ENCODE measurements around the gene PGS1.
A peak's percentile ranks its signal among the peaks of the same experiment; 100 is the strongest.

PGS1 gene

GRCh38 chr17:78438694-78439325 lies 60.4 kb downstream of the PGS1 start:
- no peak overlapping the region for H3K4me3 Mint-ChIP-seq
- DNase-seq = no peak
- H3K27me3 Mint-ChIP-seq = no peaks in the 10 kb centered on the region
- peak overlapping the region; percentile 59 to 67 for H3K27ac Mint-ChIP-seq
- peaks cover 7 to 8% of the 10 kb centered on the region in 2 donors for H3K4me1 Mint-ChIP-seq (ENCODE audit: low read depth in 2 of 2)
- H3K9me3 Mint-ChIP-seq = peaks cover 0 to 2% of the 10 kb centered on the region in 2 donors
- peak; percentile 16 for ATAC-seq (replicated peaks)
- peaks cover 16% of the 10 kb centered on the region for H3K36me3 Mint-ChIP-seq (ENCODE audit: insufficient read depth)

- ATAC-seq (replicated peaks) (no peak), DNase-seq (no peak)
- H3K4me3 Mint-ChIP-seq = no peak overlapping the region
- peak overlapping the region in 1 of 2 donors; percentile 29 for H3K27ac Mint-ChIP-seq
- H3K36me3 Mint-ChIP-seq (ENCODE audit: insufficient read depth) = peaks cover 14% of the 10 kb centered on the region
- H3K9me3 Mint-ChIP-seq = peaks cover 0 to 2% of the 10 kb centered on the region in 2 donors
- H3K4me1 Mint-ChIP-seq (ENCODE audit: low read depth in 2 of 2) = peaks cover 0 to 5% of the 10 kb centered on the region in 2 donors
- H3K27me3 Mint-ChIP-seq = peaks cover 0 to 6% of the 10 kb centered on the region in 2 donors
Measured at GRCh38 chr17:78441271-78441971, 63.0 kb downstream of the PGS1 start.

- DNase-seq (no peak), ATAC-seq (replicated peaks) (peak; percentile 63)
- Mint-ChIP-seq H3K27ac (no peak overlapping the region), H3K4me3 (no peak overlapping the region), H3K9me3 (peaks cover 0 to 2% of the 10 kb centered on the region in 2 donors), H3K4me1 (ENCODE audit: low read depth in 2 of 2) (peaks cover 0 to 3% of the 10 kb centered on the region in 2 donors), H3K27me3 (peaks cover 0 to 8% of the 10 kb centered on the region in 2 donors), H3K36me3 (ENCODE audit: insufficient read depth) (peaks cover 13% of the 10 kb centered on the region)
Measured at GRCh38 chr17:78442648-78443218, 64.3 kb downstream of the PGS1 start.

- H3K4me3 Mint-ChIP-seq = no peak overlapping the region
- DNase-seq (no peak), ATAC-seq (replicated peaks) (no peak)
- H3K36me3 Mint-ChIP-seq (ENCODE audit: insufficient read depth) = no peaks in the 10 kb centered on the region
- H3K27ac Mint-ChIP-seq = no peak overlapping the region
- H3K27me3 Mint-ChIP-seq = peaks cover 0 to 8% of the 10 kb centered on the region in 2 donors
- H3K9me3 Mint-ChIP-seq = no peaks in the 10 kb centered on the region
- peaks cover 0 to 2% of the 10 kb centered on the region in 2 donors for H3K4me1 Mint-ChIP-seq (ENCODE audit: low read depth in 2 of 2)
Measured at GRCh38 chr17:78444392-78444791, 65.9 kb downstream of the PGS1 start.

- no peak overlapping the region for H3K4me3 Mint-ChIP-seq
- no peaks in the 10 kb centered on the region for H3K9me3 Mint-ChIP-seq
- no peak overlapping the region for H3K27ac Mint-ChIP-seq
- peaks cover 0 to 2% of the 10 kb centered on the region in 2 donors for H3K4me1 Mint-ChIP-seq (ENCODE audit: low read depth in 2 of 2)
- DNase-seq (no peak), ATAC-seq (replicated peaks) (no peak)
- H3K27me3 Mint-ChIP-seq = peaks cover 0 to 20% of the 10 kb centered on the region in 2 donors
- H3K36me3 Mint-ChIP-seq (ENCODE audit: insufficient read depth) = no peaks in the 10 kb centered on the region
Measured at GRCh38 chr17:78446833-78447232, 68.4 kb downstream of the PGS1 start.

- DNase-seq (no peak), ATAC-seq (replicated peaks) (no peak)
- Mint-ChIP-seq H3K9me3 (no peaks in the 10 kb centered on the region), H3K27ac (no peak overlapping the region), H3K4me3 (no peak overlapping the region), H3K27me3 (peaks cover 0 to 20% of the 10 kb centered on the region in 2 donors), H3K36me3 (ENCODE audit: insufficient read depth) (no peaks in the 10 kb centered on the region), H3K4me1 (ENCODE audit: low read depth in 2 of 2) (no peaks in the 10 kb centered on the region)
Measured at GRCh38 chr17:78448356-78448993, 70.0 kb downstream of the PGS1 start.

- H3K27ac Mint-ChIP-seq = no peak overlapping the region
- no peaks in the 10 kb centered on the region for H3K4me1 Mint-ChIP-seq (ENCODE audit: low read depth in 2 of 2)
- no peaks in the 10 kb centered on the region for H3K9me3 Mint-ChIP-seq
- ATAC-seq (replicated peaks) (no peak), DNase-seq (no peak)
- peaks cover 0 to 20% of the 10 kb centered on the region in 2 donors for H3K27me3 Mint-ChIP-seq
- no peak overlapping the region for H3K4me3 Mint-ChIP-seq
- no peaks in the 10 kb centered on the region for H3K36me3 Mint-ChIP-seq (ENCODE audit: insufficient read depth)
Measured at GRCh38 chr17:78449983-78450595, 71.6 kb downstream of the PGS1 start.

GRCh38 chr17:78450696-78451345 lies 72.4 kb downstream of the PGS1 start:
- no peaks in the 10 kb centered on the region for H3K9me3 Mint-ChIP-seq
- H3K36me3 Mint-ChIP-seq (ENCODE audit: insufficient read depth) = no peaks in the 10 kb centered on the region
- H3K27me3 Mint-ChIP-seq = peaks cover 0 to 20% of the 10 kb centered on the region in 2 donors
- H3K27ac Mint-ChIP-seq = no peak overlapping the region
- H3K4me1 Mint-ChIP-seq (ENCODE audit: low read depth in 2 of 2) = no peaks in the 10 kb centered on the region
- ATAC-seq (replicated peaks) = no peak
- H3K4me3 Mint-ChIP-seq = no peak overlapping the region
- no peak for DNase-seq

GRCh38 chr17:78451753-78452152 lies 73.3 kb downstream of the PGS1 start:
- H3K27ac Mint-ChIP-seq = no peak overlapping the region
- H3K4me1 Mint-ChIP-seq (ENCODE audit: low read depth in 2 of 2) = no peaks in the 10 kb centered on the region
- H3K36me3 Mint-ChIP-seq (ENCODE audit: insufficient read depth) = no peaks in the 10 kb centered on the region
- DNase-seq (no peak), ATAC-seq (replicated peaks) (no peak)
- peak overlapping the region in 1 of 2 donors; percentile 17 for H3K4me3 Mint-ChIP-seq
- H3K9me3 Mint-ChIP-seq = no peaks in the 10 kb centered on the region
- peaks cover 0 to 12% of the 10 kb centered on the region in 2 donors for H3K27me3 Mint-ChIP-seq

GRCh38 chr17:78454346-78454745 lies 75.9 kb downstream of the PGS1 start:
- no peak for ATAC-seq (replicated peaks)

GRCh38 chr17:78458091-78458490 lies 79.6 kb downstream of the PGS1 start:
- no peak for DNase-seq
- no peak for ATAC-seq (replicated peaks)
- Mint-ChIP-seq H3K27ac (no peak overlapping the region), H3K4me1 (ENCODE audit: low read depth in 2 of 2) (no peaks in the 10 kb centered on the region), H3K4me3 (no peak overlapping the region), H3K9me3 (no peaks in the 10 kb centered on the region), H3K36me3 (ENCODE audit: insufficient read depth) (no peaks in the 10 kb centered on the region), H3K27me3 (no peaks in the 10 kb centered on the region)

More at GRCh38 chr17:78454346-78454745, 75.9 kb downstream of the PGS1 start:
- H3K4me1 Mint-ChIP-seq (ENCODE audit: low read depth in 2 of 2) = no peaks in the 10 kb centered on the region
- DNase-seq = no peak
- no peaks in the 10 kb centered on the region for H3K36me3 Mint-ChIP-seq (ENCODE audit: insufficient read depth)
- no peak overlapping the region for H3K4me3 Mint-ChIP-seq
- peaks cover 0 to 12% of the 10 kb centered on the region in 2 donors for H3K27me3 Mint-ChIP-seq
- no peak overlapping the region for H3K27ac Mint-ChIP-seq
- H3K9me3 Mint-ChIP-seq = no peaks in the 10 kb centered on the region

GRCh38 chr17:78458736-78459335 lies 80.4 kb downstream of the PGS1 start:
- H3K36me3 Mint-ChIP-seq (ENCODE audit: insufficient read depth) = no peaks in the 10 kb centered on the region

More at GRCh38 chr17:78458736-78459335, 80.4 kb downstream of the PGS1 start:
- no peak for ATAC-seq (replicated peaks)
- no peaks in the 10 kb centered on the region for H3K9me3 Mint-ChIP-seq
- DNase-seq = no peak
- H3K4me1 Mint-ChIP-seq (ENCODE audit: low read depth in 2 of 2) = no peaks in the 10 kb centered on the region
- no peaks in the 10 kb centered on the region for H3K27me3 Mint-ChIP-seq
- no peak overlapping the region for H3K4me3 Mint-ChIP-seq
- no peak overlapping the region for H3K27ac Mint-ChIP-seq

Measured in effector memory CD8-positive, alpha-beta T cell (primary cell).